OCI-LY7 (cell line): ENCODE data around the gene RMDN2. TPM values are rescaled to one million over a fixed set of nuclear protein-coding genes. Genes with fewer than 3 reads are reported as not detected.

Experiments
- BruUV-seq: library from RNA; stranded (reverse); fragments of 400-500 nt; replicated peaks from 2 replicates; lab custom pipeline; 2021; lab: Mats Ljungman, UMichigan
- CTCF ChIA-PET: fragments of 300-600 bp; sonication (Branson Sonifier 250); formaldehyde crosslinking; loops from one replicate; lab custom pipeline; 2022; ENCODE audit warnings: antibody characterized with exemption; ENCODE audit not compliant: unreplicated experiment; lab: Charles Lee
- POLR2A ChIA-PET: fragments of 300-600 bp; sonication (Branson Sonifier 250); formaldehyde crosslinking; loops from one replicate; lab custom pipeline; 2022; ENCODE audit warnings: antibody characterized with exemption; lab: Charles Lee
- DNase-seq: peaks from one replicate; pipeline ENCODE4 v3.0.0-alpha.2; 2015; ENCODE audit warnings: low spot score
- H2AFZ ChIP-seq: fragments of 200-600 bp; sonication (generic), shearing (Covaris generic); 2 replicates; pipeline ENCODE4 v1.6.1; 2014; ENCODE audit warnings: mild to moderate bottlenecking, antibody characterized with exemption, low read length, moderate library complexity
- H3K27ac ChIP-seq: fragments of 200-600 bp; sonication (generic); 2 replicates; pipeline ENCODE4 v1.5.1; 2014; ENCODE audit warnings: mixed run types, low read depth, mild to moderate bottlenecking, moderate library complexity, low read length, inconsistent platforms; ENCODE audit not compliant: poor library complexity, severe bottlenecking
- H3K36me3 ChIP-seq: fragments of 200-600 bp; sonication (generic); 2 replicates; pipeline ENCODE4 v1.6.1; 2014; ENCODE audit warnings: mild to moderate bottlenecking, antibody characterized with exemption, low read length, moderate library complexity, mixed read lengths; ENCODE audit not compliant: insufficient read depth
- H3K4me1 ChIP-seq: fragments of 200-600 bp; sonication (generic); 2 replicates; pipeline ENCODE4 v1.5.1; 2014; ENCODE audit warnings: mild to moderate bottlenecking, low read length; ENCODE audit not compliant: insufficient read depth, poor library complexity, severe bottlenecking
- H3K4me2 ChIP-seq: fragments of 200-600 bp; sonication (generic); 2 replicates; pipeline ENCODE4 v1.6.1; 2014; ENCODE audit warnings: mild to moderate bottlenecking, low read length
- H3K4me3 ChIP-seq: fragments of 200-600 bp; sonication (generic); 2 replicates; pipeline ENCODE4 v1.5.1; 2014; ENCODE audit warnings: mild to moderate bottlenecking, low read depth, low read length; ENCODE audit not compliant: poor library complexity, severe bottlenecking
- H3K79me2 ChIP-seq: fragments of 200-600 bp; sonication (generic); 2 replicates; pipeline ENCODE4 v1.6.1; 2016; ENCODE audit warnings: low read depth, mild to moderate bottlenecking, low read length, moderate library complexity, mixed read lengths; ENCODE audit not compliant: insufficient read depth
- H3K9me2 ChIP-seq: fragments of 200-600 bp; sonication (generic); 2 replicates; pipeline ENCODE4 v1.6.1; 2016; ENCODE audit warnings: mild to moderate bottlenecking, low read length, mixed read lengths; ENCODE audit not compliant: insufficient read depth
- H3K9me3 ChIP-seq: fragments of 200-600 bp; sonication (generic); 2 replicates; pipeline ENCODE4 v1.6.1; 2014; ENCODE audit warnings: mild to moderate bottlenecking, mixed run types, low read length, mixed read lengths
- H4K20me1 ChIP-seq: fragments of 200-600 bp; sonication (generic); 2 replicates; pipeline ENCODE4 v1.6.1; 2014; ENCODE audit warnings: mild to moderate bottlenecking, antibody characterized with exemption, low read length, moderate library complexity, mixed read lengths; ENCODE audit not compliant: insufficient read depth
- CTCF ChIP-seq: fragments of 200-600 bp; sonication (generic); conservative IDR thresholded peaks from 2 replicates; pipeline ENCODE4 v1.5.1; 2014; ENCODE audit warnings: mild to moderate bottlenecking, antibody characterized with exemption, low read length, moderate library complexity, mixed read lengths
- EZH2phosphoT487 ChIP-seq: fragments of 200-600 bp; sonication (generic); IDR thresholded peaks from 2 replicates; pipeline ENCODE4 v1.6.1; 2018; ENCODE audit warnings: low read depth, borderline replicate concordance, mild to moderate bottlenecking, mixed run types, antibody characterized with exemption, low read length, moderate library complexity, mixed read lengths
- intact Hi-C: fragments of 100-400 bp; cut with micrococcal nuclease; formaldehyde crosslinking; loops from one replicate; pipeline ENCODE4 v1.10.0; 2022; ENCODE audit not compliant: unreplicated experiment
- total RNA-seq, 2 experiments: library from RNA; depleted of rRNA in 1 of 2; stranded (reverse); fragments of >200 nt in 1 of 2; shearing (Covaris generic) in 1 of 2; gene quantifications; 2 replicates each; pipeline ENCODE4 v1.2.3, GENCODE V29; 2014 to 2022

The RMDN2 gene
- total RNA-seq, 2 experiments from 2014 or later: 0.50 to 3.1 TPM

- no peaks in the 10 kb centered on the region for H3K9me2 ChIP-seq
- no TSS peak for BruUV-seq
- H3K9me3 ChIP-seq: no peaks in the 10 kb centered on the region
- TF ChIP-seq CTCF: no peak
- TF ChIP-seq EZH2phosphoT487: no peak
- no peak overlapping the region for H3K4me2 ChIP-seq
- intact Hi-C loops: loop anchor here (2.0 to 10.0 kb wide), 7 partner anchors 43 to 1091 kb away; no protein-coding TSS in a partner anchor
- H2AFZ ChIP-seq: no peak overlapping the region
- no peak overlapping the region for H3K27ac ChIP-seq
- H4K20me1 ChIP-seq: no peaks in the 10 kb centered on the region
- ChIA-PET POLR2A (interaction anchor here (0.6 to 0.7 kb wide), 2 partner anchors 427 to 471 kb away, joined by 3 read pairs; no protein-coding TSS in a partner anchor), CTCF (interaction anchor here (1.1 to 2.1 kb wide), 2 partner anchors 461 to 480 kb away, joined by 5 to 12 read pairs; no protein-coding TSS in a partner anchor)
- no peaks in the 10 kb centered on the region for H3K36me3 ChIP-seq
- H3K4me1 ChIP-seq: no peaks in the 10 kb centered on the region
- no peaks in the 10 kb centered on the region for H3K79me2 ChIP-seq
- H3K4me3 ChIP-seq: no peak overlapping the region
- DNase-seq: no peak
Observed at GRCh38 chr2:37876227-37876626, 48.9 kb upstream of the RMDN2 start.

GRCh38 chr2:37877457-37878315 lies 47.4 kb upstream of the RMDN2 start:
- Histone ChIP-seq H3K36me3 (no peaks in the 10 kb centered on the region), H3K9me2 (no peaks in the 10 kb centered on the region), H3K79me2 (no peaks in the 10 kb centered on the region), H4K20me1 (no peaks in the 10 kb centered on the region), H2AFZ (no peak overlapping the region), H3K9me3 (no peaks in the 10 kb centered on the region), H3K4me1 (no peaks in the 10 kb centered on the region), H3K4me3 (no peak overlapping the region), H3K27ac (no peak overlapping the region), H3K4me2 (no peak overlapping the region)
- CTCF ChIA-PET: interaction anchor here (0.7 to 2.1 kb wide), 6 partner anchors 23 to 481 kb away, joined by 3 to 12 read pairs (median 4); no protein-coding TSS in a partner anchor
- no TSS peak for BruUV-seq
- peak; percentile 72 for DNase-seq
- intact Hi-C loops: loop anchor here (2.0 to 10.0 kb wide), 7 partner anchors 45 to 1093 kb away; no protein-coding TSS in a partner anchor
- TF ChIP-seq EZH2phosphoT487: no peak
- peak; percentile 96 for TF ChIP-seq CTCF
- POLR2A ChIA-PET: interaction anchor here (0.5 to 1.3 kb wide), 4 partner anchors 8 to 911 kb away, joined by 3 to 6 read pairs (median 4); partner anchors contain the start of gene STRN
